Measurements from ENCODE around the gene TRPC4.

TRPC4 gene

GRCh38 chr13:37788346-37788745, 81.2 kb downstream of the TRPC4 start:
- Histone ChIP-seq H4K20me1 (ENCODE audit: insufficient read depth, low read length) (no peaks in the 10 kb centered on the region), H3K4me2 (ENCODE audit: low read length) (no peak overlapping the region), H2AFZ (ENCODE audit: low read depth, low read length) (no peak overlapping the region), H3K27me3 (ENCODE audit: low read depth, low read length) (no peaks in the 10 kb centered on the region), H3K27ac (ENCODE audit: low read length) (no peak overlapping the region), H3K36me3 (replicated peaks; ENCODE audit: low read depth, low read length) (no peaks in the 10 kb centered on the region), H3K9me3 (ENCODE audit: insufficient read depth, low read length) (no peaks in the 10 kb centered on the region), H3K4me3 (ENCODE audit: low read length) (no peak overlapping the region), H3K79me2 (ENCODE audit: low read length) (no peaks in the 10 kb centered on the region), H3K9ac (ENCODE audit: low read length) (no peak overlapping the region), H3K4me1 (ENCODE audit: low read length) (no peaks in the 10 kb centered on the region)
- no peak for TF ChIP-seq EZH2phosphoT487 (IDR thresholded peaks at IDR 0.05; ENCODE audit: low read depth)

GRCh38 chr13:37777676-37778075, 91.9 kb downstream of the TRPC4 start:
- no peaks in the 10 kb centered on the region for H3K27me3 ChIP-seq (ENCODE audit: low read depth, low read length)
- H3K36me3 ChIP-seq (replicated peaks; ENCODE audit: low read depth, low read length): no peaks in the 10 kb centered on the region

GRCh38 chr13:37775871-37776270, 93.7 kb downstream of the TRPC4 start:
- no peaks in the 10 kb centered on the region for H3K9me3 ChIP-seq (ENCODE audit: insufficient read depth, low read length)
- no peak for TF ChIP-seq CTCF (IDR thresholded peaks at IDR 0.05; ENCODE audit: low read depth, low read length)
- TF ChIP-seq EZH2phosphoT487 (IDR thresholded peaks at IDR 0.05; ENCODE audit: low read depth): no peak

More at GRCh38 chr13:37777676-37778075, 91.9 kb downstream of the TRPC4 start:
- H3K4me1 ChIP-seq (ENCODE audit: low read length): peaks cover 4% of the 10 kb centered on the region
- H3K9me3 ChIP-seq (ENCODE audit: insufficient read depth, low read length): no peaks in the 10 kb centered on the region
- H3K4me3 ChIP-seq (ENCODE audit: low read length): no peak overlapping the region
- no peak overlapping the region for H3K4me2 ChIP-seq (ENCODE audit: low read length)
- H3K9ac ChIP-seq (ENCODE audit: low read length): no peak overlapping the region
- no peaks in the 10 kb centered on the region for H4K20me1 ChIP-seq (ENCODE audit: insufficient read depth, low read length)
- H2AFZ ChIP-seq (ENCODE audit: low read depth, low read length): no peak overlapping the region
- no peaks in the 10 kb centered on the region for H3K79me2 ChIP-seq (ENCODE audit: low read length)
- no peak for TF ChIP-seq CTCF (IDR thresholded peaks at IDR 0.05; ENCODE audit: low read depth, low read length)
- no peak for TF ChIP-seq EZH2phosphoT487 (IDR thresholded peaks at IDR 0.05; ENCODE audit: low read depth)
- no peak overlapping the region for H3K27ac ChIP-seq (ENCODE audit: low read length)

GRCh38 chr13:37772644-37773043, 96.9 kb downstream of the TRPC4 start:
- H3K4me3 ChIP-seq (ENCODE audit: low read length): no peak overlapping the region
- H3K36me3 ChIP-seq (replicated peaks; ENCODE audit: low read depth, low read length): no peaks in the 10 kb centered on the region
- no peaks in the 10 kb centered on the region for H4K20me1 ChIP-seq (ENCODE audit: insufficient read depth, low read length)
- no peaks in the 10 kb centered on the region for H3K27me3 ChIP-seq (ENCODE audit: low read depth, low read length)
- H3K9ac ChIP-seq (ENCODE audit: low read length): no peak overlapping the region
- no peaks in the 10 kb centered on the region for H3K9me3 ChIP-seq (ENCODE audit: insufficient read depth, low read length)
- H3K79me2 ChIP-seq (ENCODE audit: low read length): no peaks in the 10 kb centered on the region
- H3K4me1 ChIP-seq (ENCODE audit: low read length): peaks cover 5% of the 10 kb centered on the region
- no peak overlapping the region for H2AFZ ChIP-seq (ENCODE audit: low read depth, low read length)
- no peak overlapping the region for H3K27ac ChIP-seq (ENCODE audit: low read length)
- H3K4me2 ChIP-seq (ENCODE audit: low read length): no peak overlapping the region
- TF ChIP-seq EZH2phosphoT487 (IDR thresholded peaks at IDR 0.05; ENCODE audit: low read depth): no peak
- TF ChIP-seq CTCF (IDR thresholded peaks at IDR 0.05; ENCODE audit: low read depth, low read length): no peak

More at GRCh38 chr13:37775871-37776270, 93.7 kb downstream of the TRPC4 start:
- no peak overlapping the region for H3K9ac ChIP-seq (ENCODE audit: low read length)
- H2AFZ ChIP-seq (ENCODE audit: low read depth, low read length): no peak overlapping the region
- no peaks in the 10 kb centered on the region for H3K79me2 ChIP-seq (ENCODE audit: low read length)
- no peak overlapping the region for H3K4me3 ChIP-seq (ENCODE audit: low read length)
- H3K27me3 ChIP-seq (ENCODE audit: low read depth, low read length): no peaks in the 10 kb centered on the region
- peaks cover 5% of the 10 kb centered on the region for H3K4me1 ChIP-seq (ENCODE audit: low read length)
- H3K4me2 ChIP-seq (ENCODE audit: low read length): no peak overlapping the region
- no peaks in the 10 kb centered on the region for H3K36me3 ChIP-seq (replicated peaks; ENCODE audit: low read depth, low read length)
- H3K27ac ChIP-seq (ENCODE audit: low read length): no peak overlapping the region
- H4K20me1 ChIP-seq (ENCODE audit: insufficient read depth, low read length): no peaks in the 10 kb centered on the region

- Histone ChIP-seq H3K79me2 (ENCODE audit: low read length) (no peaks in the 10 kb centered on the region), H3K9ac (ENCODE audit: low read length) (no peak overlapping the region), H2AFZ (ENCODE audit: low read depth, low read length) (no peak overlapping the region), H3K4me1 (ENCODE audit: low read length) (peaks cover 5% of the 10 kb centered on the region), H3K27me3 (ENCODE audit: low read depth, low read length) (no peaks in the 10 kb centered on the region), H3K4me2 (ENCODE audit: low read length) (no peak overlapping the region), H3K27ac (ENCODE audit: low read length) (no peak overlapping the region), H3K4me3 (ENCODE audit: low read length) (no peak overlapping the region), H4K20me1 (ENCODE audit: insufficient read depth, low read length) (no peaks in the 10 kb centered on the region), H3K36me3 (replicated peaks; ENCODE audit: low read depth, low read length) (no peaks in the 10 kb centered on the region), H3K9me3 (ENCODE audit: insufficient read depth, low read length) (no peaks in the 10 kb centered on the region)
- TF ChIP-seq EZH2phosphoT487 (IDR thresholded peaks at IDR 0.05; ENCODE audit: low read depth) (no peak), CTCF (IDR thresholded peaks at IDR 0.05; ENCODE audit: low read depth, low read length) (no peak)
Observed at GRCh38 chr13:37769545-37769944, 100.0 kb downstream of the TRPC4 start.

Data from OCI-LY3 (cell line).